ENCODE measurements around the gene BPTF. TPM values are rescaled to one million over a fixed set of nuclear protein-coding genes. Genes with fewer than 3 reads are reported as not detected.
"Not testable (repeated sequence)": the region's sequence is repeated elsewhere in the genome, so short reads cannot be mapped to it uniquely, and the experiment has no call there.

BPTF gene, protein sequence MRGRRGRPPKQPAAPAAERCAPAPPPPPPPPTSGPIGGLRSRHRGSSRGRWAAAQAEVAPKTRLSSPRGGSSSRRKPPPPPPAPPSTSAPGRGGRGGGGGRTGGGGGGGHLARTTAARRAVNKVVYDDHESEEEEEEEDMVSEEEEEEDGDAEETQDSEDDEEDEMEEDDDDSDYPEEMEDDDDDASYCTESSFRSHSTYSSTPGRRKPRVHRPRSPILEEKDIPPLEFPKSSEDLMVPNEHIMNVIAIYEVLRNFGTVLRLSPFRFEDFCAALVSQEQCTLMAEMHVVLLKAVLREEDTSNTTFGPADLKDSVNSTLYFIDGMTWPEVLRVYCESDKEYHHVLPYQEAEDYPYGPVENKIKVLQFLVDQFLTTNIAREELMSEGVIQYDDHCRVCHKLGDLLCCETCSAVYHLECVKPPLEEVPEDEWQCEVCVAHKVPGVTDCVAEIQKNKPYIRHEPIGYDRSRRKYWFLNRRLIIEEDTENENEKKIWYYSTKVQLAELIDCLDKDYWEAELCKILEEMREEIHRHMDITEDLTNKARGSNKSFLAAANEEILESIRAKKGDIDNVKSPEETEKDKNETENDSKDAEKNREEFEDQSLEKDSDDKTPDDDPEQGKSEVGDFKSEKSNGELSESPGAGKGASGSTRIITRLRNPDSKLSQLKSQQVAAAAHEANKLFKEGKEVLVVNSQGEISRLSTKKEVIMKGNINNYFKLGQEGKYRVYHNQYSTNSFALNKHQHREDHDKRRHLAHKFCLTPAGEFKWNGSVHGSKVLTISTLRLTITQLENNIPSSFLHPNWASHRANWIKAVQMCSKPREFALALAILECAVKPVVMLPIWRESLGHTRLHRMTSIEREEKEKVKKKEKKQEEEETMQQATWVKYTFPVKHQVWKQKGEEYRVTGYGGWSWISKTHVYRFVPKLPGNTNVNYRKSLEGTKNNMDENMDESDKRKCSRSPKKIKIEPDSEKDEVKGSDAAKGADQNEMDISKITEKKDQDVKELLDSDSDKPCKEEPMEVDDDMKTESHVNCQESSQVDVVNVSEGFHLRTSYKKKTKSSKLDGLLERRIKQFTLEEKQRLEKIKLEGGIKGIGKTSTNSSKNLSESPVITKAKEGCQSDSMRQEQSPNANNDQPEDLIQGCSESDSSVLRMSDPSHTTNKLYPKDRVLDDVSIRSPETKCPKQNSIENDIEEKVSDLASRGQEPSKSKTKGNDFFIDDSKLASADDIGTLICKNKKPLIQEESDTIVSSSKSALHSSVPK (N-terminal part only)
- 100 to 1,000 TPM in 1 of 2 experiments, 10 to 100 TPM in 1; 77.6 to 109 TPM for total RNA-seq

DNA sequence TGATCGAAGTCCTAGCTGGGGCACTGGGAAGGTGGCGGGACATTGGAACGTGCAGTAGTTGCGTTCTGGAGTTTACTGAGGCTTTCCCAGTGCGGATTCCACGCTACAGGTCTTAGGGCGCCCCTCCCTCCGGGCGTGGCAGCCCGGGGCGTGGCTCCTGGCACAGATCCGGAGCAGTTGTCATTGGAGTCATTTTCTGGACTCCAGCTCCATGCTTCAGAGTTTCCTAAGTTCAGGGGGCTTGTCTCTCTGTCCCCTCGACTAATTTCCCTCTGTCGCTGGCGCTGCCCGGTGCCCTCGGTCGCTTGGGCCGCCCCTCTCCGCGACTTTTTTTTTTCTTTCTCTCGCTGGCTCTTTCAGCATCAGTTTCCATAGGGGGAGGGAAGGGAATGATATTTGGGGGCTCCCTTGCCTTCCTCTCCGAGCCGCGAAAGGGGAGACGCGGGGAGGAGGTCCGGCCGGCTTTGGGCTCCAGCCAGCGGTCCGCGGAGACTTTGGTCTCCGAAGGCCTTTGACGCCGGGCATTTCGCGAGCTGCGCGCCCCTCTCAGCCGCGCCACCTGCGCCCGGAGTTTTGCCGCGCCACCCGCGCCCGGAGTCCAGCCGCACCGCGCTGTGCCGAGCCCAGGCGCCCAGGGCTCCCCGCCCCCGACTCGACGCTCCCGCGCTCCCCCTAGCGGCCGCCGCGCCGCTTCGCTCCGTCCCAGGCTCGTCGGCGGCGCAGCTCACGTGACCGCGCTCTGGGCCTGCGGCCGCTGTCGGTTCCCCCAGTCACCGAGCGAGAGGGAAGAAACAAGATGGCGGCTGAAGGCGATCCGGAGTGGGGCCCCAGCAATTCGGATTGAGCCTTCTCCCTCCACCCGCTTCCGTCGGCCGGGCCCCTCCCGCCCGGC, at the start of gene BPTF:
Gene BPTF, plus strand, starts transcription at position 769 of the 892 bp plus-strand sequence. CDS start 222 bp downstream, outside the sequence.
- DNase-seq (peak; percentile 95), ATAC-seq (peak; percentile 88)
- H3K4me1 Mint-ChIP-seq, result peaks cover 26% of the 10 kb centered on the region
- intact Hi-C loops (cut with DNase I, micrococcal nuclease), result loop anchor here (1.0 to 10.0 kb wide), 16 partner anchors 37 to 1500 kb away; partner anchors contain the start of genes KPNA2 (in 2 of the 2), NOL11 (in 2 of the 2), PSMD12 (in 2 of the 2) and ABCA5 (in 1 of the 2)
- POLR2A ChIA-PET, result interaction anchor here (0.7 kb wide), 1 partner anchor 358 kb away, joined by 5 read pairs; no protein-coding TSS in a partner anchor
- H3K27ac Mint-ChIP-seq, result peak within 1 kb of the TSS; percentile 98
- no peaks in the 10 kb centered on the region for H3K9me3 Mint-ChIP-seq (ENCODE audit: low read depth)
- H3K4me3 Mint-ChIP-seq, result peak within 1 kb of the TSS; percentile 99
- CTCF ChIA-PET, result interaction anchor here (0.5 to 1.1 kb wide), 6 partner anchors 11 to 436 kb away, joined by 3 to 5 read pairs (median 4); no protein-coding TSS in a partner anchor
- peaks cover 11% of the 10 kb centered on the region for H3K36me3 Mint-ChIP-seq (ENCODE audit: low read depth)
- peaks cover 5% of the 10 kb centered on the region for H3K27me3 Mint-ChIP-seq

DNA sequence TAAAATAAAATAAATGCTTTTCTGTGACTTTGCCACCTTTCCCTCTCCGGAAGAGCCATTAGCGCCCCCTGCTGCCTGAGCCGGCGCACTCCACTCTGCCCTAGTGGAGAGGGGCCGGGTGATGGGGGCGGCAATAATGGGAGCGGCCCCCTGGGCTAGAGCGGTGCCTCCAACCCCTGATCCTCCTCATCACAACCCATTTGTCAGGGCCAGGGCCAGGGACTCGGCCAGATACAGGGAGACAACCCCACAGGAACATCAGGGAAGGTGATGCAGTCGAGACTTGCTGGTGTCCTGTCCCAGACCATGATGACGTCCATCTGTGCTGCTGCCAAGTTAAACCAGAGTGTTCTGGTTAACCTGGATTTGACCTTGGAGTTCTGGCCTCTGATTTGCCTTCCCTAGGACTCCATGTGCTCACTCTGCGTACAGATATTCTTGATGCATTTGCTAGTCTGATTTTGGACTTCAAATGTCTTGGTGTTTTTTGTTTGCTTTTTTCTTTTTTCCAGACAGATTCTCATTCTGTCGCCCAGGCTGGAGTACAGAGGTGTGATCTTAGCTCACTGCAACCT, 46.1 kb upstream of the BPTF start:
- DNase-seq (peak; percentile 65), ATAC-seq (peak; percentile 72)
- Mint-ChIP-seq H3K9me3 (ENCODE audit: low read depth) (no peaks in the 10 kb centered on the region), H3K27ac (no peak overlapping the region), H3K4me1 (no peaks in the 10 kb centered on the region), H3K4me3 (no peak overlapping the region), H3K27me3 (no peaks in the 10 kb centered on the region), H3K36me3 (ENCODE audit: low read depth) (no peaks in the 10 kb centered on the region)
- CTCF ChIA-PET, result interaction anchor here (0.6 to 0.7 kb wide), 3 partner anchors 22 to 461 kb away, joined by 3 read pairs; no protein-coding TSS in a partner anchor
- POLR2A ChIA-PET, result no interaction called here
- intact Hi-C loops (cut with DNase I, micrococcal nuclease), result loop anchor here in 1 of 2 experiments (1.0 to 2.0 kb wide), 2 partner anchors 62 to 404 kb away; partner anchors contain the start of gene NOL11

DNA sequence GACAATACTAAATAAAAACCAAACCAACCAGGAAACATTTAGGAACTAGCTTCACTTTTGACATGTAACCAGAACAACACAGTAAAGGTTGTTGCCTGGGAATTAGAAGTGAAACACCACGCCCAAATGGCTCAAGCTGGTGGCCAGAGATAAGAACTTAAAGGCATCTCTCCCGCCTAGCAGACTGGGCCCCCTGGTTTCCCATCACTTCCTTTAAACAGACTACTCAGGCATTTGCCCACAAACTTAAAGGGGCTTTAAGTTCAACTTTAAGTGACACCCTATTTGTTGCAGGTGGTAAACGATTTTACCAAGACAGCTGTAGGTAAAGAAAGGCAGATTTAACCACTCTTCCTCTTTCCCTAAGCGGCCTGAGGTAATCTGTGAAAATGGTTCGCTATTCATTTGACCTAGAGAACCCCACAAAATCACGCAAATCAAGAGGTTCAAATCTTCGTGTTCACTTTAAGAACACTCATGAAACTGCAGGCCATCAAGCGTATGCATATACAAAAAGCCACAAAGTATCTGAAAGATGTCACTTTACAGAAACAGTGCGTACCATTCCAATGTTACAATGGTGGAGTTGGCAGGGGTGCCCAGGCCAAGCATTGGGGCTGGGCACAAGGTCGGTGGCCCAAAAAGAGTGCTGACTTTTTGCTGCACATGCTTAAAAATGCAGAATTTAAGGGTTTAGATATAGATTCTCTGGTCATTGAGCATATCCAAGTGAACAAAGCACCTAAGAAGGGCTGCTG, 40.8 kb upstream of the BPTF start:
- H3K9me3 Mint-ChIP-seq (ENCODE audit: low read depth), result no peaks in the 10 kb centered on the region
- no peak for ATAC-seq

DNA sequence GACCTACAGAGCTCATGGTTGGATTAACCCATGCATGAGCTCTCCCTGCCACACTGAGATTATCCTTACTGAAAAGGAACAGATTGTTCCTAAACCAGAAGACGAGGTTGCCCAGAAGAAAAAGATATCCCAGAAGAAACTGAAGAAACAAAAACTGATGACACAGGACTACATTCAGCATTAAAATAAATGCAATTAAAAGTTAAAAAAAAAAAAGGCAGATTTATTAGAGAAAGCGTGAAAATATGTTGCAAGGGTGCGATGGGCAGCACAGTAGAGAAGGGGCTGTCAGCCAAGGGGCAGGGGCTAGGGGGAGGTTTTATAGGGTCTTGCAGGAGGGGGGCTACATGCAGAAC, 40.2 kb upstream of the BPTF start:
- H3K4me1 Mint-ChIP-seq, result no peaks in the 10 kb centered on the region
- POLR2A ChIA-PET, result no interaction called here
- no peak overlapping the region for H3K4me3 Mint-ChIP-seq
- CTCF ChIA-PET, result interaction anchor here (0.6 kb wide), 1 partner anchor 618 kb away, joined by 3 read pairs; no protein-coding TSS in a partner anchor
- H3K9me3 Mint-ChIP-seq (ENCODE audit: low read depth), result no peaks in the 10 kb centered on the region
- DNase-seq, result no peak
- no peak for ATAC-seq
- H3K27me3 Mint-ChIP-seq, result peaks cover 4% of the 10 kb centered on the region
- no peak overlapping the region for H3K27ac Mint-ChIP-seq
- H3K36me3 Mint-ChIP-seq (ENCODE audit: low read depth), result no peaks in the 10 kb centered on the region
- intact Hi-C loops (cut with DNase I, micrococcal nuclease), result no loop called here

More for the DNA sequence above, 40.8 kb upstream of the BPTF start:
- ChIA-PET POLR2A (no interaction called here), CTCF (interaction anchor here (0.6 kb wide), 1 partner anchor 617 kb away, joined by 3 read pairs; no protein-coding TSS in a partner anchor)
- Mint-ChIP-seq H3K4me3 (no peak overlapping the region), H3K27ac (no peak overlapping the region), H3K27me3 (peaks cover 4% of the 10 kb centered on the region), H3K4me1 (no peaks in the 10 kb centered on the region), H3K36me3 (ENCODE audit: low read depth) (no peaks in the 10 kb centered on the region)
- intact Hi-C loops (cut with DNase I, micrococcal nuclease), result no loop called here
- DNase-seq, result no peak

DNA sequence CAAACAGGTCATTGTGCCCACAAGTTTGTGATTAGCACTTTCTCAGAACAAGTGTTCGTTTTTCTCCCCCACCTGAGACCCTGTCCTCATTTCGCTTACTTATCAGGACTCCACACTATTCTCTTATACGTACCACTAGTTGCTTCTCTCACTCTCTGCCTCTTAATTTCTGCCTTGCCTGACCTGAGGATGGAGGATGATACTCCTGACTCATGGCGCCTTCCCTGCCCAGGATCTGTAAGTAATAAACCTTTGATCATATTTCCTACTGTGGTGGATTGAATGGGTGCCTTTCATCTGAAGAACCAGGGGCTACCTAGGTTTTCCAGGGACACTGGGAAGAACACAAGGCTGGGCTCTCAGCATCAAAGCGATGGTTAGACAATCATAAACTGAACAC, 39.8 kb upstream of the BPTF start:
- Mint-ChIP-seq H3K36me3 (ENCODE audit: low read depth) (no peaks in the 10 kb centered on the region), H3K4me1 (no peaks in the 10 kb centered on the region), H3K9me3 (ENCODE audit: low read depth) (no peaks in the 10 kb centered on the region), H3K27me3 (peaks cover 4% of the 10 kb centered on the region), H3K4me3 (no peak overlapping the region), H3K27ac (no peak overlapping the region)
- intact Hi-C loops (cut with DNase I, micrococcal nuclease), result no loop called here
- ChIA-PET CTCF (interaction anchor here (0.6 kb wide), 1 partner anchor 618 kb away, joined by 3 read pairs; no protein-coding TSS in a partner anchor), POLR2A (no interaction called here)
- DNase-seq (no peak), ATAC-seq (no peak)

DNA sequence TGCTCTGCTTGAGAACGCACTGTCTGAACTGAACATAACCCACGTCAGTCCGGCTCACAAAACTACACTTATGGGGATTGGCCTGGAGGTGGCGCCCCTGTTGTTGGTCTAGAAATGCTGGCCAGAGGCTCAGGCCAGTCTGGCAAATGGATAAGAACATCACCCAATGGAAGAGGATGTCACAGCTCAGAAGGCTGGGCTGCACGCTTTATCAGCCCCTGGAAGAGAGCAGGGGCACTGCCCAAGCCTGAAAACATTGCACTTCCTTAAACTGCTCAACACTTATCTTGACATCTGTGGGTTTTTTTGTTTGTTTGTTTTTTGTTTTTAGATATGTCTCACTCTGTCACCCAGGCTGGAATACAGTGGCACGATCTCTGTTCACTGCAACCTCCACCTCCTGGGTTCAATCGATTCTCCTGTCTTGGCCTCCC, 24.8 kb upstream of the BPTF start:
- H3K27me3 Mint-ChIP-seq, result no peaks in the 10 kb centered on the region
- no peak overlapping the region for H3K27ac Mint-ChIP-seq
- CTCF ChIA-PET, result interaction anchor here (0.5 kb wide), 1 partner anchor 21 kb away, joined by 3 read pairs; no protein-coding TSS in a partner anchor
- H3K36me3 Mint-ChIP-seq (ENCODE audit: low read depth), result no peaks in the 10 kb centered on the region
- H3K4me3 Mint-ChIP-seq, result no peak overlapping the region
- DNase-seq (peak; percentile 77), ATAC-seq (peak; percentile 77)
- H3K4me1 Mint-ChIP-seq, result no peaks in the 10 kb centered on the region
- H3K9me3 Mint-ChIP-seq (ENCODE audit: low read depth), result no peaks in the 10 kb centered on the region
- intact Hi-C loops (cut with DNase I, micrococcal nuclease), result loop anchor here (1.0 to 5.0 kb wide), 3 partner anchors 147 to 211 kb away; no protein-coding TSS in a partner anchor
- POLR2A ChIA-PET, result no interaction called here

DNA sequence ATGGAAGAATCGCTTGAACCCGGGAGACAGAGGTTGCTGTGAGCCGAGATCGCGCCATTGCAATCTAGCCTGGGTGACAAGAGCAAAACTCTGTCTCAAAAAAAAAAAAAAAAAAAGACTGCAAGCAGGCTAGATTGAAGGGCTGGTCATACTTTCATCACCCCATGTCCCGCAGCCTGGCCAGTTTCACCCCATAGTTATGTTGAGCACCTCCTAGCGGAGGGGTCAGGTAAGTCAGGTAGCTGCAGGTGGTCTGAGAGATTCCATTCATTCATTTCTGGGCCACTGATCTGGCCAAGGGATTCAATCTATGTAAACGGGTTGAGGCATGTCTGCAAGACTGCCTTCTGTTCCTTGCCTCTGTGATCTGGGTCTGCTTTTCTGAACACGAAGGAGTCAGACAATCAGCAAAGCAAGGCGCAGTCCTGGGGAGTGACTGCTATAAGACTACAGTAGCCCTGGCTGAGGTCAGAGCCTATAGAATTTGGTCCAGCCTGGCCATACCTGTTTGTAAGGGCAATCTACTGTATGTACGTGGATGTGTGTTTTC, 23.6 kb upstream of the BPTF start:
- intact Hi-C loops (cut with DNase I, micrococcal nuclease), result loop anchor here in 1 of 2 experiments (2.0 to 5.0 kb wide), 2 partner anchors 146 to 209 kb away; no protein-coding TSS in a partner anchor
- no peaks in the 10 kb centered on the region for H3K9me3 Mint-ChIP-seq (ENCODE audit: low read depth)
- no peaks in the 10 kb centered on the region for H3K36me3 Mint-ChIP-seq (ENCODE audit: low read depth)
- DNase-seq (no peak), ATAC-seq (no peak)
- H3K27ac Mint-ChIP-seq, result no peak overlapping the region
- no peaks in the 10 kb centered on the region for H3K4me1 Mint-ChIP-seq
- no peak overlapping the region for H3K4me3 Mint-ChIP-seq
- H3K27me3 Mint-ChIP-seq, result no peaks in the 10 kb centered on the region
- POLR2A ChIA-PET, result interaction anchor here (0.6 kb wide), 1 partner anchor 679 kb away, joined by 3 read pairs; no protein-coding TSS in a partner anchor
- CTCF ChIA-PET, result interaction anchor here (1.1 kb wide), 1 partner anchor 75 kb away, joined by 4 read pairs; no protein-coding TSS in a partner anchor

DNA sequence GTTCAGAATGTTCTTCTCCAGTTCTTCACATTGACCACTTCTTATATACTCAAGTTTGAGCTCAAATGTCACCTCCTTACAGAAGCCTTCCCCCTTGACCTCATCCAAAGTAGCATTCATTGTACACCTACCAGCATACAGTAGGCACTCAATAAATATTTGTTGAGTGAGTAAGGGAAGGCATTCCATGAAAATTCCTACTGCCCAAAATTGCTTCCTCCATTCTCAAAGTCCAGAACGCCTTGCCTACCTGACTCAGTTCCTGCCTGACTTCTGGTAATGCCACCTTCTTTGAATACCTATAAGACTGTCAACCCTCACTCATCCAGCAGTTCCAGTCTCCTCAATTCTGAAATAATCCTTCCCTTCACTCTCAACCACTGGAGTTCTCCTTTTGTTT, 14.8 kb upstream of the BPTF start:
- H3K36me3 Mint-ChIP-seq (ENCODE audit: low read depth), result no peaks in the 10 kb centered on the region
- POLR2A ChIA-PET, result no interaction called here
- peaks cover 2% of the 10 kb centered on the region for H3K27me3 Mint-ChIP-seq
- ATAC-seq (no peak), DNase-seq (no peak)
- no peak overlapping the region for H3K4me3 Mint-ChIP-seq
- intact Hi-C loops (cut with DNase I, micrococcal nuclease), result no loop called here
- no peaks in the 10 kb centered on the region for H3K4me1 Mint-ChIP-seq
- no peak overlapping the region for H3K27ac Mint-ChIP-seq
- H3K9me3 Mint-ChIP-seq (ENCODE audit: low read depth), result no peaks in the 10 kb centered on the region
- CTCF ChIA-PET, result interaction anchor here (1.3 kb wide), 1 partner anchor 15 kb away, joined by 4 read pairs; no protein-coding TSS in a partner anchor

DNA sequence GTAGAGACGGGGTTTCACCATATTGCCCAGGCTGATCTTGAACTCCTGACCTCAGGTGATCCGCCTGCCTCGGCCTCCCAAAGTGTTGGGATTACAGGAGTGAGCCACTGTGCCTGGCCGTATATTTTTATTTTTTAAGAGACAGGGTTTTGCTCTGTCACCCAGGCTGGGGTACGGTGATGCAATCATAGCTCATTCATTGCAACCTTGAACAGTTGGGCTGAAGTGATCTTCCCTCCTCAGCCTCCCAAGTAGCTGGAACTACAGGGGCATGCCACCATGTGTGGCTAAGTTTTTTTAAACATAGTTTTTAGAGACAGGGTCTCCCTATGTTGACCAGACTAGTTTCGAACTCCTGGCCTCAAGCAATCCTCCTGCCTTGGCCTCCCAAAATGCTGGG, 12.9 kb upstream of the BPTF start:
- CTCF ChIA-PET; H3K36me3 Mint-ChIP-seq (ENCODE audit: low read depth); H3K9me3 Mint-ChIP-seq (ENCODE audit: low read depth); H3K4me1 Mint-ChIP-seq; intact Hi-C loops (cut with DNase I, micrococcal nuclease); H3K27ac Mint-ChIP-seq; H3K4me3 Mint-ChIP-seq; DNase-seq; H3K27me3 Mint-ChIP-seq; POLR2A ChIA-PET; ATAC-seq: not testable (repeated sequence)
